Mesothelial cell of epicardium (in vitro differentiated cells): ENCODE measurements around the gene DEPDC7. TPM values are rescaled to one million over a fixed set of nuclear protein-coding genes. Genes with fewer than 3 reads are reported as not detected.

Experiments used
- DNase-seq, 2 experiments: peaks; one replicate each; pipeline ENCODE4 v3.0.0; 2021; ENCODE audit warnings: low spot score in 2 of 2; ENCODE audit not compliant: unreplicated experiment in 2 of 2
- H3K27ac Mint-ChIP-seq: 2 replicates; pipeline ENCODE4 v1.8.0; 2021; ENCODE audit warnings: mixed read lengths
- H3K27me3 Mint-ChIP-seq: 2 replicates; pipeline ENCODE4 v1.8.0; 2021; ENCODE audit warnings: low read depth, mixed read lengths
- H3K36me3 Mint-ChIP-seq: 2 replicates; pipeline ENCODE4 v1.8.0; 2021; ENCODE audit warnings: mixed read lengths
- H3K4me1 Mint-ChIP-seq: 2 replicates; pipeline ENCODE4 v1.8.0; 2021; ENCODE audit warnings: mixed read lengths
- H3K4me3 Mint-ChIP-seq: 2 replicates; pipeline ENCODE4 v1.8.0; 2021; ENCODE audit warnings: mild to moderate bottlenecking, moderate library complexity, mixed read lengths
- H3K9me3 Mint-ChIP-seq: 2 replicates; pipeline ENCODE4 v1.8.0; 2021; ENCODE audit warnings: mixed read lengths
- total RNA-seq: library from RNA; stranded (reverse); gene quantifications from 3 replicates; pipeline ENCODE4 v1.2.1, GENCODE V29; 2021
- TF ChIP-seq, protein P1 (sequence below): fragments of 200-600 bp; sonication (generic); IDR thresholded peaks from one replicate; pipeline ENCODE4 v1.5.0; 2021; ENCODE audit warnings: antibody characterized with exemption; ENCODE audit not compliant: unreplicated experiment

Gene DEPDC7
- total RNA-seq, 1 donor from 2014 or later: 5.1 TPM

DNA sequence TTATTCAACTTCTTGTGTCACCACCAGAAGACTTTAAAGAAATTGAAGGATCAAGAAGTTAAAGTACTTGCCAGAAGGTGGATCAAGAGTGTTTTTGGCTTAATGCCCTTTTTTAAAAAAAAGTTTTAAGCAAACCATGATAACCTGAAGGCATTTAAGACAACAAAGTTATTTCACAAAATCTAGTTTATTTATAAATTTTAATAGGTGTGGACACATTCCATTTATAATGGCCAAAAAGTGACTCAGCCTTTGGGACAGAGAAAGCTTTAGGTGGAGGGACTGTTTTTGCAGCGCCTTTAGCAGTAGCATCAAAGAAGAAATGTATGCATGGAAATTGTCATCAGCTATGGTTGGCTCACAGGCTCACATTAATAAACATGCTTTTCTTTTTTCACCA lies 41.6 kb downstream of the DEPDC7 start:
- Mint-ChIP-seq H3K4me3 (no peak overlapping the region), H3K4me1 (peaks cover 30% of the 10 kb centered on the region), H3K27ac (peak overlapping the region; percentile 5), H3K36me3 (peaks cover 19% of the 10 kb centered on the region), H3K9me3 (no peaks in the 10 kb centered on the region), H3K27me3 (no peaks in the 10 kb centered on the region)
- TF ChIP-seq, protein P1, sequence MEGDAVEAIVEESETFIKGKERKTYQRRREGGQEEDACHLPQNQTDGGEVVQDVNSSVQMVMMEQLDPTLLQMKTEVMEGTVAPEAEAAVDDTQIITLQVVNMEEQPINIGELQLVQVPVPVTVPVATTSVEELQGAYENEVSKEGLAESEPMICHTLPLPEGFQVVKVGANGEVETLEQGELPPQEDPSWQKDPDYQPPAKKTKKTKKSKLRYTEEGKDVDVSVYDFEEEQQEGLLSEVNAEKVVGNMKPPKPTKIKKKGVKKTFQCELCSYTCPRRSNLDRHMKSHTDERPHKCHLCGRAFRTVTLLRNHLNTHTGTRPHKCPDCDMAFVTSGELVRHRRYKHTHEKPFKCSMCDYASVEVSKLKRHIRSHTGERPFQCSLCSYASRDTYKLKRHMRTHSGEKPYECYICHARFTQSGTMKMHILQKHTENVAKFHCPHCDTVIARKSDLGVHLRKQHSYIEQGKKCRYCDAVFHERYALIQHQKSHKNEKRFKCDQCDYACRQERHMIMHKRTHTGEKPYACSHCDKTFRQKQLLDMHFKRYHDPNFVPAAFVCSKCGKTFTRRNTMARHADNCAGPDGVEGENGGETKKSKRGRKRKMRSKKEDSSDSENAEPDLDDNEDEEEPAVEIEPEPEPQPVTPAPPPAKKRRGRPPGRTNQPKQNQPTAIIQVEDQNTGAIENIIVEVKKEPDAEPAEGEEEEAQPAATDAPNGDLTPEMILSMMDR: no peak
- no peak for DNase-seq

DNA sequence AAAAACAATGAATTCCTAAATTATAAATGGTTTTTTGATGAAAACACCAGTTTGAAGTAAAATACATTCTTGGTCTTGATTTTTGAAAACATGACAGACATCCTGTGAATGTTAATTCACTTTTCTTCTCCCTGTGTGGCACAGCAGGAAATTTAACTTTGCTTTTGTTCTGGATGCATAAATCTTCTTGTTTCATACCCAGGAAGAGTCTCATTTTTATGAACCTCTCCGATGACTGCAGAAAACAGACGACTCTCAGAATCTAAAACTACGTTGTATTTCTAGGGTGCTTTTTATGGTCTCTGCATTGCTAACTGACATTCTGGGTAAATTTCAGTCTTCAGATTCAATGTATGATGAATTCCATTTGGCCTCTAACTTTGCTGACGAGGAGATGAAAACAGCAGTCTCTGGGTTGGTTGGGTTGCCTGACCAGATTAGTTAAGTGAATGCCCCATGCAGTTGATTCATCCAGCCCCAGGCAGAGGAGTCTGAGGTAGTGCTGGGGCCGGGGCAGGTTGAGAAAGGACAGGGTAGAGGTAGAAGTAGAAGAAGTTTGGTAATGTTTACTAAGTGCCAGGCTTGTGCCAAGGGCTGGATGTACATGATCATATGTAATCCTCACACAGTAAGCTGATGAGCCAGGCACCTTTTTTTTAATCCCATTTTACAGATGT lies 43.8 kb downstream of the DEPDC7 start:
- H3K9me3 Mint-ChIP-seq: no peaks in the 10 kb centered on the region

DNA sequence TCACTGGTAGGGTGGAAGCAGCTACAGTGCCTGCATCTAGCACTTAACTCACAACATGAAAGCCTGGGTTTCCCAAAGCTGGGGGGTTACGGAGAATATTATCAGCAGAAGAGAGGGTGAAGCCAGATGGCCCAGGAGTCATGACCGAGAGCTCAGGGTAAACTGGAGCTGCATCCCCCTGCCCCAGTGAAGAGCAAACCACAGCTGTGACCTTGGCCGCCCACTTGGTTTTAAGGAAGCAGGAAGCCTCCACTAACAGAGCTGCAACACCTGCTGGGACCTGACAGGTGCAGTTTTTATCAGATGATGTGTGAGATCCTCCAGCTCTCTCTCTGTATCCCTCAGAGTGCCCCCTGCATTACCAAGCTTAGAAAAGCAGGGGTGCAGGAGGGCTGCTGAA lies 44.6 kb downstream of the DEPDC7 start:
- H3K27ac Mint-ChIP-seq: no peak overlapping the region
- H3K4me1 Mint-ChIP-seq: peaks cover 30% of the 10 kb centered on the region
- DNase-seq: no peak
- H3K27me3 Mint-ChIP-seq: no peaks in the 10 kb centered on the region
- peaks cover 30% of the 10 kb centered on the region for H3K36me3 Mint-ChIP-seq
- H3K9me3 Mint-ChIP-seq: no peaks in the 10 kb centered on the region
- TF ChIP-seq, protein P1: no peak
- no peak overlapping the region for H3K4me3 Mint-ChIP-seq

More for the DNA sequence above, 43.8 kb downstream of the DEPDC7 start:
- no peak for DNase-seq
- H3K4me1 Mint-ChIP-seq: peaks cover 34% of the 10 kb centered on the region
- H3K27ac Mint-ChIP-seq: peak overlapping the region; percentile 82
- peaks cover 27% of the 10 kb centered on the region for H3K36me3 Mint-ChIP-seq
- TF ChIP-seq, protein P1: no peak
- no peaks in the 10 kb centered on the region for H3K27me3 Mint-ChIP-seq
- no peak overlapping the region for H3K4me3 Mint-ChIP-seq

DNA sequence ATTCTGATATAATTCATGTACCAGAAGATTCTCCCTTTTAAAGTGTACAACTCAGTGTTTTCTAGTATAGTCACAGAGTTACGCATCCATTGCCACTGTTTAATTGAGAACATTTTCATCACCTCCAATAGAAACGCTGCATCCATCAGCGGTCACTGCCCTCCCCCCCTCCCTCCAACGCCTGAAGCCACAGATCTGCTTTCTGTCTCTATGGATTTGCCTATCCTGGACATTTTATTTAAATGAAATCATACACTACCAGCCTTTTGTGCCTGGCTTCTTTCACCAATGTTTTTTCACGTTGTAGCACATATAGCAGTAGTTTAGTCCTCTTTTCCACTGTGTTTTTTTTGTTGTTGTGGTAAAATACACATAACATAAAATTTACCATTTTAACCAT lies 46.5 kb downstream of the DEPDC7 start:
- H3K4me1 Mint-ChIP-seq: peaks cover 24% of the 10 kb centered on the region
- DNase-seq: no peak
- H3K4me3 Mint-ChIP-seq: no peak overlapping the region
- H3K27ac Mint-ChIP-seq: peak overlapping the region; percentile 66
- no peaks in the 10 kb centered on the region for H3K9me3 Mint-ChIP-seq
- TF ChIP-seq, protein P1: no peak
- peaks cover 30% of the 10 kb centered on the region for H3K36me3 Mint-ChIP-seq
- no peaks in the 10 kb centered on the region for H3K27me3 Mint-ChIP-seq

DNA sequence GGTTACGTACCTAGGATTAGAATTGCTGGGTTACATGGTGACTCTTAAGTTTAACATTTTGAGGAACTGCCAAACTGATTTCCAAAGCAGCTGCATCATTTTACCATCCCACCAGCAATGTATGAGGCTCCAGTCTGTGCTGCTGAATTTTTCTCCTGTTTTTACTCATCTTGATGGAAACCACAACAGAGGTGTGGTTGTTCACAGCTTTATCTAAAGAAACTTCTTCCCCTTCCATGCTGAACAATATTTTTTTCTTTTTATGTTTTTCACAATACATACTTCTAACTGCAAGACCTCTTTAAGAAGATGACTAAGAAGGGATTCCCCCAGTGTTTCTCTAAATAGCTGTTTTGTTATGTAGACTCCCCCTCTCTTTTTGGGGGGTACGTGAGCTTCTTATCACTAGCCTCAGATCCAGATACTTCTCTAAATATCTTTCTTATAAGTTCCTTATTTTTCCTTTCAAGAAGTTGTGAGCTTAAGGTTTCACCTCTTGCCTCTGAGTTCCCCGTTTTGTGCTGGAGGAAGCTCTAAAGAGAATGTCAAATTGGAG lies 47.7 kb downstream of the DEPDC7 start:
- H3K4me3 Mint-ChIP-seq: no peak overlapping the region
- H3K27ac Mint-ChIP-seq: no peak overlapping the region
- peaks cover 21% of the 10 kb centered on the region for H3K4me1 Mint-ChIP-seq
- no peaks in the 10 kb centered on the region for H3K27me3 Mint-ChIP-seq
- DNase-seq: no peak
- H3K36me3 Mint-ChIP-seq: peaks cover 27% of the 10 kb centered on the region
- TF ChIP-seq, protein P1: no peak
- no peaks in the 10 kb centered on the region for H3K9me3 Mint-ChIP-seq
